Breast epithelium (tissue), 4 donors: Measurements from ENCODE around the gene GJB6. TPM values are rescaled to one million over a fixed set of nuclear protein-coding genes. Genes with fewer than 3 reads are reported as not detected.

ENCODE experiments used
- DNase-seq, 2 donors: peaks; one replicate each; pipeline ENCODE4 v3.0.0-alpha.2; 2019; ENCODE audit warnings: low spot score in 2 of 2
- H3K27ac ChIP-seq, 2 donors: fragments of 200-600 bp; sonication (generic) in 1 of 2; one replicate each; pipeline ENCODE4 v1.5.1; 2016 to 2019; ENCODE audit warnings: mild to moderate bottlenecking in 1 of 2
- H3K27me3 ChIP-seq, 2 donors: fragments of 200-600 bp; sonication (generic) in 1 of 2; one replicate each; pipeline versions ENCODE4 v1.5.1 to v1.6.0; 2017 to 2019; ENCODE audit warnings: control low read depth in 1 of 2, mild to moderate bottlenecking in 1 of 2
- H3K36me3 ChIP-seq: fragments of 200-600 bp; one replicate; pipeline ENCODE4 v1.5.1; 2019
- H3K4me1 ChIP-seq, 2 donors: fragments of 200-600 bp; sonication (generic); one replicate each; pipeline ENCODE4 v1.5.1; 2016 to 2019; ENCODE audit warnings: control low read depth in 1 of 2
- H3K4me3 ChIP-seq, 3 donors: fragments of 200-600 bp; sonication (generic); 1 replicate in 2 of 3; 2 replicates in 1 of 3; pipeline ENCODE4 v1.5.1; 2016 to 2019; ENCODE audit warnings: mild to moderate bottlenecking in 3 of 3, moderate library complexity in 2 of 3
- H3K9me3 ChIP-seq, 2 donors: fragments of 200-600 bp; sonication (generic) in 1 of 2; one replicate each; pipeline ENCODE4 v1.5.1; 2016 to 2019; ENCODE audit warnings: control low read depth in 1 of 2
- CTCF ChIP-seq, 3 donors: fragments of 450-650 bp; IDR thresholded peaks; one replicate each; pipeline ENCODE4 v1.5.1; 2016 to 2017; ENCODE audit warnings: antibody characterized with exemption in 3 of 3, mild to moderate bottlenecking in 3 of 3, moderate library complexity in 3 of 3
- POLR2A ChIP-seq: fragments of 450-650 bp; IDR thresholded peaks from one replicate; pipeline ENCODE4 v1.6.1; 2016; ENCODE audit warnings: antibody characterized with exemption, mild to moderate bottlenecking, moderate library complexity
- POLR2AphosphoS5 ChIP-seq, 3 donors: sonication (generic); formaldehyde crosslinking; IDR thresholded peaks; one replicate each; pipeline ENCODE4 v1.6.1; 2017; ENCODE audit warnings: antibody characterized with exemption in 3 of 3
- intact Hi-C: fragments of 100-400 bp; cut with DNase I; formaldehyde crosslinking; loops from one replicate; pipeline ENCODE4 v1.15.1; 2023; ENCODE audit warnings: low total_unique reads
- total RNA-seq, 3 donors: library from RNA; depleted of rRNA; stranded (reverse); fragments of >200 nt; gene quantifications; one replicate each; pipeline ENCODE4 v1.1.0, GENCODE V29; 2016

Gene GJB6
- total RNA-seq, 3 donors from 2014 or later, result not detected

GRCh38 chr13:20227288-20227687 lies 4.8 kb downstream of the GJB6 start:
- no peak overlapping the region for H3K4me3 ChIP-seq
- no peaks in the 10 kb centered on the region for H3K36me3 ChIP-seq
- no peaks in the 10 kb centered on the region for H3K9me3 ChIP-seq
- H3K27ac ChIP-seq, result no peak overlapping the region
- DNase-seq, result no peak
- intact Hi-C loops, result no loop called here
- H3K4me1 ChIP-seq, result no peaks in the 10 kb centered on the region
- H3K27me3 ChIP-seq, result peaks cover 2 to 32% of the 10 kb centered on the region in 2 donors
- TF ChIP-seq POLR2A (no peak), CTCF (IDR thresholded peaks at IDR 0.05) (no peak), POLR2AphosphoS5 (IDR thresholded peaks at IDR 0.05) (no peak)

GRCh38 chr13:20222553-20222952 lies 9.6 kb downstream of the GJB6 start:
- no peaks in the 10 kb centered on the region for H3K36me3 ChIP-seq
- H3K4me3 ChIP-seq, result no peak overlapping the region
- no peak for DNase-seq
- H3K27ac ChIP-seq, result no peak overlapping the region
- peaks cover 0 to 16% of the 10 kb centered on the region in 2 donors for H3K27me3 ChIP-seq
- H3K4me1 ChIP-seq, result no peaks in the 10 kb centered on the region
- intact Hi-C loops, result no loop called here
- TF ChIP-seq CTCF (IDR thresholded peaks at IDR 0.05) (no peak), POLR2A (no peak), POLR2AphosphoS5 (IDR thresholded peaks at IDR 0.05) (no peak)
- H3K9me3 ChIP-seq, result no peaks in the 10 kb centered on the region

GRCh38 chr13:20221772-20222171 lies 10.3 kb downstream of the GJB6 start:
- TF ChIP-seq CTCF (IDR thresholded peaks at IDR 0.05), result no peak
- TF ChIP-seq POLR2A, result no peak
- TF ChIP-seq POLR2AphosphoS5 (IDR thresholded peaks at IDR 0.05), result no peak
- intact Hi-C loops, result no loop called here
- H3K27ac ChIP-seq, result no peak overlapping the region
- no peaks in the 10 kb centered on the region for H3K9me3 ChIP-seq
- no peak for DNase-seq
- H3K4me3 ChIP-seq, result no peak overlapping the region
- H3K27me3 ChIP-seq, result peaks cover 0 to 16% of the 10 kb centered on the region in 2 donors
- H3K36me3 ChIP-seq, result no peaks in the 10 kb centered on the region
- H3K4me1 ChIP-seq, result no peaks in the 10 kb centered on the region

- Histone ChIP-seq H3K4me1 (no peaks in the 10 kb centered on the region), H3K9me3 (no peaks in the 10 kb centered on the region), H3K36me3 (no peaks in the 10 kb centered on the region), H3K27ac (no peak overlapping the region), H3K27me3 (peaks cover 0 to 12% of the 10 kb centered on the region in 2 donors), H3K4me3 (no peak overlapping the region)
- intact Hi-C loops, result no loop called here
- DNase-seq, result no peak
- TF ChIP-seq POLR2AphosphoS5 (IDR thresholded peaks at IDR 0.05), result no peak
- no peak for TF ChIP-seq CTCF (IDR thresholded peaks at IDR 0.05)
- no peak for TF ChIP-seq POLR2A
Measured at GRCh38 chr13:20219577-20219976, 12.5 kb downstream of the GJB6 start.

- Histone ChIP-seq H3K9me3 (no peaks in the 10 kb centered on the region), H3K27me3 (no peaks in the 10 kb centered on the region), H3K36me3 (no peaks in the 10 kb centered on the region), H3K27ac (no peak overlapping the region), H3K4me1 (no peaks in the 10 kb centered on the region), H3K4me3 (no peak overlapping the region)
- no peak for TF ChIP-seq POLR2A
- no peak for TF ChIP-seq POLR2AphosphoS5 (IDR thresholded peaks at IDR 0.05)
- TF ChIP-seq CTCF (IDR thresholded peaks at IDR 0.05), result no peak
- intact Hi-C loops, result no loop called here
- no peak for DNase-seq
Measured at GRCh38 chr13:20217168-20217567, 15.0 kb downstream of the GJB6 start.
